PC-3 (cell line): Measurements from ENCODE around the gene FBXW2.

Experiments used
- EZH2phosphoT487 ChIP-seq: fragments of 300-600 bp; sonication (generic); IDR thresholded peaks from 2 replicates; pipeline ENCODE4 v1.6.1; 2018; ENCODE audit warnings: mild to moderate bottlenecking, antibody characterized with exemption, low read length, borderline replicate concordance
- TF ChIP-seq, protein P1 (sequence below): fragments of 300-600 bp; sonication (generic); conservative IDR thresholded peaks from 2 replicates; pipeline ENCODE4 v1.5.1; 2017; ENCODE audit warnings: antibody characterized with exemption, low read depth, mild to moderate bottlenecking, low read length

DNA sequence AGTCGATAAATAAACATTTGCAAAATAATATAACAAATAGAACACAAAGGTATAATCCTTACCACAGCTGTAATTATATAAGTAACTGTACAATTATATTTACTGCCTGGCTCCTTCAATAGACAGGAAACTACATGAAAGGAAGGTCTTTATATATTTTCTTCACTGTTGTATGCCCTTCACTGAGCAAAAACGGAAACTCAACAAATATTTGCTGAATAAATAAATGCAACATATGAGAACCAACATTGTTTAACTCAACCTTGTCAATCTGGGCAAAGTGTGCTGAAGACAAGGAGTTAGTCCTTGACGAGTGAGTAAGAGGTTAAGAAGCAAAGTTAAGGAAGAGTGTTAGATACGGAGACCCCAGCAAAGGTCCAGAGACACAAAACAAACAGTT lies 26.9 kb upstream of the FBXW2 start:
- TF ChIP-seq, protein P1, sequence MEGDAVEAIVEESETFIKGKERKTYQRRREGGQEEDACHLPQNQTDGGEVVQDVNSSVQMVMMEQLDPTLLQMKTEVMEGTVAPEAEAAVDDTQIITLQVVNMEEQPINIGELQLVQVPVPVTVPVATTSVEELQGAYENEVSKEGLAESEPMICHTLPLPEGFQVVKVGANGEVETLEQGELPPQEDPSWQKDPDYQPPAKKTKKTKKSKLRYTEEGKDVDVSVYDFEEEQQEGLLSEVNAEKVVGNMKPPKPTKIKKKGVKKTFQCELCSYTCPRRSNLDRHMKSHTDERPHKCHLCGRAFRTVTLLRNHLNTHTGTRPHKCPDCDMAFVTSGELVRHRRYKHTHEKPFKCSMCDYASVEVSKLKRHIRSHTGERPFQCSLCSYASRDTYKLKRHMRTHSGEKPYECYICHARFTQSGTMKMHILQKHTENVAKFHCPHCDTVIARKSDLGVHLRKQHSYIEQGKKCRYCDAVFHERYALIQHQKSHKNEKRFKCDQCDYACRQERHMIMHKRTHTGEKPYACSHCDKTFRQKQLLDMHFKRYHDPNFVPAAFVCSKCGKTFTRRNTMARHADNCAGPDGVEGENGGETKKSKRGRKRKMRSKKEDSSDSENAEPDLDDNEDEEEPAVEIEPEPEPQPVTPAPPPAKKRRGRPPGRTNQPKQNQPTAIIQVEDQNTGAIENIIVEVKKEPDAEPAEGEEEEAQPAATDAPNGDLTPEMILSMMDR = no peak
- TF ChIP-seq EZH2phosphoT487 = no peak
